IgD-negative memory B cell (primary cell): Measurements from ENCODE around the gene SFXN1. TPM values are rescaled to one million over a fixed set of nuclear protein-coding genes. Genes with fewer than 3 reads are reported as not detected.
"Not testable (repeated sequence)": the region's sequence is repeated elsewhere in the genome, so short reads cannot be mapped to it uniquely, and the experiment has no call there.

Experiments used
- H3K27ac Mint-ChIP-seq, 3 donors: one replicate each; pipeline ENCODE4 v1.8.0; 2020 to 2022; ENCODE audit warnings: mild to moderate bottlenecking in 3 of 3, mixed read lengths in 3 of 3, moderate library complexity in 1 of 3
- H3K27me3 Mint-ChIP-seq: one replicate; pipeline ENCODE4 v1.8.0; 2021; ENCODE audit warnings: mixed read lengths
- H3K36me3 Mint-ChIP-seq: one replicate; pipeline ENCODE4 v1.8.0; 2020; ENCODE audit warnings: mild to moderate bottlenecking, mixed read lengths
- H3K4me1 Mint-ChIP-seq, 3 donors: one replicate each; pipeline ENCODE4 v1.8.0; 2020 to 2022; ENCODE audit warnings: mixed read lengths in 3 of 3, mild to moderate bottlenecking in 1 of 3
- H3K4me3 Mint-ChIP-seq, 4 donors: one replicate each; pipeline ENCODE4 v1.8.0; 2020 to 2022; ENCODE audit warnings: mild to moderate bottlenecking in 4 of 4, mixed read lengths in 4 of 4, moderate library complexity in 3 of 4
- H3K9me3 Mint-ChIP-seq, 3 donors: one replicate each; pipeline ENCODE4 v1.8.0; 2020 to 2021; ENCODE audit warnings: mixed read lengths in 3 of 3, mild to moderate bottlenecking in 1 of 3
- polyA plus RNA-seq: library from polyadenylated mRNA; unstranded; fragments of 300-500 nt; fragmentation: Illumina TruSeq; gene quantifications from one replicate; pipeline ENCODE4 v1.2.3, GENCODE V29; 2021

SFXN1 gene
- polyA plus RNA-seq, 1 donor from 2014 or later: 26.9 TPM

DNA sequence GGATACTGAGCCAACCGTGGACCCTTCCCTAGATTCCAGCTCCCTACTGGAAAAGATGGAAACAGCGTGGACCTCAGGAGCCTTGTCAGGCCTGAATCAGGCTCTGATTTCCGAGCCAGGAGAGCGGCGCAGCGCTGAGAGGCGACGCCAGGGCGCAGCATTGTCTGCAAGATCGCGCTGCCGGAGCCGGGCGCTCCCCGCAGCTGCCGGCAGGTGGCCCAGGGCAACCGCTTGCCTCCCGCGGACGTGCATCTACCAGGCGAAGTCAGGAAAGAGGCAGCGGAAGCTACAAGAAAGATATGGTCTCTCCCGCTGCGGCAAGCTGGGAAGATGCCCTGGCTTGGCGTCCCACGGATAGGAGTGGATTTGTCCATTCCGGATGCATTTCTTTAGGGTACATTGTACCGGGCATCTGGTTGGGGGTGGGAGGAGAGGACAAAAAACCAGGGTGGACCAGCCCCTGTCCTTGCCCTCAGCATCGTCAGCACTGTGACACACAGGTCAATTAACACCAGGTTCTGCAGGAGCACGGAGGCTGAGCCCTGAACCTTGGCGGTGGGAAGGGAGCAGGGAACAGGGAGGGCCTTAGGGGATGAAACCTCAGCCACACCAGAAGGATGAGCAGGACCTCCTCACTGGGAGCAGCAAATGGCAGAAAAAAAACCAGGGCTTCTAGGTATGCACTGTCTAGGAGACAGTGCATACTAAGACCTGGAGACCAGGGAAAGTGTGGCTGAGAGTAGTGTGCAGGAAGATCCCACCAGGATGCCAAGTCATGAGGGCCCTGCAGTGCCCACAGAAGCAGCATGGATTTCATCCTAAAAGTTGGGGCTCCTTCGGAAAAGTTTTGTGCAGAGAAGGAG, 55.9 kb downstream of the SFXN1 start:
- H3K36me3 Mint-ChIP-seq: peaks cover 7% of the 10 kb centered on the region
- H3K4me1 Mint-ChIP-seq: peaks cover 0 to 10% (median 5%) of the 10 kb centered on the region in 3 donors
- H3K27ac Mint-ChIP-seq: no peak overlapping the region
- H3K27me3 Mint-ChIP-seq: peaks cover 3% of the 10 kb centered on the region
- H3K9me3 Mint-ChIP-seq: peaks cover 0 to 2% (median 2%) of the 10 kb centered on the region in 3 donors
- no peak overlapping the region for H3K4me3 Mint-ChIP-seq

DNA sequence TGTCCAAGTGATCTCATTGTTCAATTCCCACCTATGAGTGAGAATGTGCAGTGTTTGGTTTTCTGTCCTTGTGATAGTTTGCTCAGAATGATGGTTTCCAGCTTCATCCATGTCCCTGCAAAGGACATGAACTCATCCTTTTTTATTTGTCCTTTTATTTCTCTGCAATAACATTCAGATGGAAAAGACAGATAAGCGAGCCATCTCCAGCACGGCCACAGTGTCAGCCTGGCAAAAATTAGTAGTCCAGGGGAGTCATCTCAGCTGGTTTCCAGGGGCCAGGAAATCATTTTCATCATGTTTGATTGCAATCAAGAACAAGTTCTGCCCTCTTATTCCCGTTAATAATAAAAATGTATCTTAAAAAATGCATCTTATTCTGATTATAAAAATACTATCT, 57.0 kb downstream of the SFXN1 start:
- H3K4me1 Mint-ChIP-seq: peaks cover 0 to 10% (median 5%) of the 10 kb centered on the region in 3 donors
- not testable (repeated sequence) for H3K9me3 Mint-ChIP-seq, H3K36me3 Mint-ChIP-seq, H3K27me3 Mint-ChIP-seq, H3K27ac Mint-ChIP-seq, H3K4me3 Mint-ChIP-seq

DNA sequence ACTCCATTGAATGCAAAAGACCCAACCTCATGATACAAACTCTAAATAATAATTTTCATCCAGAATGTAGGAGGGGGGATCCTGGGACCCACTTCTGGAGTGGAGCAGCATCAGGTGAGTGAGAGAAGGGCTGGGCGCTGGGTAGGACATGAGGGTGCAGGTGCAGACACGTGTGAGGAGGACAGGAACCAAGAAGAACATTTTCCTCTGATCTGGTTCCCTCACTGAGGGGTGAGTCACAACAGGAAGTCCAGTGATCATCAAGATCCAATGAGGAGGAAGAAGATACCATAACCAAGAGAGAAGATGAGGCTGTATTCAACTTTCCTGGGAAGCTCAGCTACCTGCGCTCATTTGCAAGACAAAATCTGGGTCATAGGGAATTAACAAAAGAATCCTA, 57.4 kb downstream of the SFXN1 start:
- no peak overlapping the region for H3K27ac Mint-ChIP-seq
- H3K4me1 Mint-ChIP-seq: peaks cover 0 to 10% (median 5%) of the 10 kb centered on the region in 3 donors

DNA sequence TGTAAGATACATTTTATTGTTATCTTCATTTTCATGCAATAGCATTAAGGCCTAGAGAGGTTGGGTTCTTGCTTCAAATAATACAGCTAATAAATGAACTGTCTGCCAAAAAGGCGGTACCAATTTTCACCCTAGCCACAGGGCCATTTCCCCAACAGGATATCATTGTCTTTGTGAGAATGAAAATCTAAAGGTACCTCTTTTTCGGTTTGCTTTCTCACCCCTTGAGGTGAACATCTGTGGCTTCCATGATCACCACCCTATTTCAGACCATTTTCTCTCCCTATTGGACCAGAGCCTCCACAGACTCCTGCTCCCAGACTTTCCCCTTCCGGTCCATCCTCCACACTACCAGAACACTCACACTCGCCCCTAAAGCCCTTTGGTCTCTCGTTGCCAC, 60.2 kb downstream of the SFXN1 start:
- H3K4me1 Mint-ChIP-seq: peaks cover 0 to 8% (median 3%) of the 10 kb centered on the region in 3 donors
- peaks cover 3% of the 10 kb centered on the region for H3K27me3 Mint-ChIP-seq
- no peak overlapping the region for H3K4me3 Mint-ChIP-seq
- H3K36me3 Mint-ChIP-seq: no peaks in the 10 kb centered on the region
- H3K9me3 Mint-ChIP-seq: peaks cover 0 to 2% (median 2%) of the 10 kb centered on the region in 3 donors
- H3K27ac Mint-ChIP-seq: peak overlapping the region in 1 of 3 donors; percentile 10

More for the DNA sequence above, 57.4 kb downstream of the SFXN1 start:
- Mint-ChIP-seq H3K27me3 (peaks cover 3% of the 10 kb centered on the region), H3K36me3 (peaks cover 3% of the 10 kb centered on the region), H3K4me3 (no peak overlapping the region), H3K9me3 (peaks cover 0 to 2% (median 2%) of the 10 kb centered on the region in 3 donors)

DNA sequence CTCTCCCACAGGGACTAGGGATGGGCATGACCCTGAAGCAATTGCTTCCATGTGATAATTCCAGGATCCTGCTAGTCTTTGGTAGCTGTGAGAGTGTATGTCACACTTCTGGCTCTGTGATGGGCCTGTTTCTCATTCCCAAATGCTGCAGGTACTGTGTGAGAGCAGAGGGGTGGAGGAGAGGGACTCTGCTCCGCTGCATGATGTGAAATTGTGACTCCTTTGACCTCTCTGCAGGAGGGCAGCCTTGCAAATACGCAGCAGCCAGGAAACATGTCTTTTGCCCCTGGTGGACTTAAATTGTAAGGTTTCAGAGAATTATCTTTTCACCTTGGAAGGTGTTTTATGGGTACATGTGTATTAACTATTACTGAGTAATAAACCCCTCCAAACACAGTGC, 61.6 kb downstream of the SFXN1 start:
- H3K4me1 Mint-ChIP-seq: no peaks in the 10 kb centered on the region
- no peak overlapping the region for H3K27ac Mint-ChIP-seq
- H3K9me3 Mint-ChIP-seq: peaks cover 2 to 5% (median 2%) of the 10 kb centered on the region in 3 donors
- H3K36me3 Mint-ChIP-seq: no peaks in the 10 kb centered on the region
- no peak overlapping the region for H3K4me3 Mint-ChIP-seq
- peaks cover 3% of the 10 kb centered on the region for H3K27me3 Mint-ChIP-seq

DNA sequence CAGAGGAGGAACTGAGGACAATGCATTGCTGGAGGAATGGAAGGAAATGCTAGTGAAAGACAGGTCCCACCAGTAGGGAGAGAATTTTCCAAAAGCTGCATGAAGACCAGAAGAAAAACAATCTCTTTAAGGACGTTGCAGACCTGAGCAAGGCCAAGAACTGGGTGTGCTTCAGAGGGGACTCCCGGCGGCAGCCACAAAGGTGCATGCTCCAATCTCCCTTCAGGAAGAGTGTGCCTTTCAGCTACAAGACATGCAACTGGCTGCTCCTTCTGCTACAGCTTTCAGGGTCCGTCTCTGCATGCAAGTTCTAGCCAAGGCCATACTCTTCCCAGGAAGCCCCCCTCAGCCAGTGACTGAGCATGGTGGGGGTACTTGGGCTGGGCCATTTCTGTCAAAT, 62.9 kb downstream of the SFXN1 start:
- H3K4me1 Mint-ChIP-seq: no peaks in the 10 kb centered on the region
- H3K36me3 Mint-ChIP-seq: no peaks in the 10 kb centered on the region
- no peak overlapping the region for H3K27ac Mint-ChIP-seq
- peaks cover 2 to 5% (median 2%) of the 10 kb centered on the region in 3 donors for H3K9me3 Mint-ChIP-seq
- H3K4me3 Mint-ChIP-seq: no peak overlapping the region
- H3K27me3 Mint-ChIP-seq: peaks cover 7% of the 10 kb centered on the region

DNA sequence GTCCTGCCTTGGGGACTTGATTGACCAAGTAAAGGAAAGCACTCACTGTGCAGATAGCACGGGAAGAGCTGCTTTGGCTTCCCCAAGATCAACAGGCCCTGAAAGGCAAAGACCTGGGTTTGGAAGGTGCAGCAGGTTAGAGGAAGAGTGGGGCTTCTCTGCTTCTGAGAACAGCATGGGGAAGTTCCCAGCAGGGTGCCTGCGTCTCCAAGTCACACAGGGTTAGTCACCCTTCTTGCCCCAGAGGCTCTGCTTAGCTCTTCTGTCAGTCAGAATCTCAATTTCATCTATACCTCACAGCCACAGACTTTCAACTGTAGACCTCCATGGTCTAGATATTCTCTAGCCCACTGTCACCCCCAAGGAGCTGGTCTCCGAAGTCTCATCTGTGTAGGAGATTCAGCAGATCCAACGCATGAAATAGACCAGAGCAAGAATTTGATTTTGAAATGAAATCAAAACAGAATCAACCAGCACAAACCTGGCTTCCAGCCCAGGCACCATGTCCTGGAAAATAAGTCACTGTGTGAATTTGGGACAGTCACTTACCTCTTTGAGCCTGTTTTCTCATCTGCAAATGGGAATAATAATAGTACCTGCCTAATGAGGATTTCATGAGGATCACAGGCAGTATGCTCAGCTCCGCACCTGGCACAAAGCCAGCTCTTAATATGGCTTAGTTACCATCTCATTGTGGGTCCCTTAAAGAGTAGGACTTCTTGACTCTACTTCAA, 64.0 kb downstream of the SFXN1 start:
- H3K9me3 Mint-ChIP-seq: peaks cover 2 to 5% (median 4%) of the 10 kb centered on the region in 3 donors
- H3K36me3 Mint-ChIP-seq: no peaks in the 10 kb centered on the region
- H3K4me1 Mint-ChIP-seq: no peaks in the 10 kb centered on the region
- H3K4me3 Mint-ChIP-seq: no peak overlapping the region
- H3K27me3 Mint-ChIP-seq: peaks cover 10% of the 10 kb centered on the region
- peak overlapping the region in 1 of 3 donors; percentile 52 for H3K27ac Mint-ChIP-seq

DNA sequence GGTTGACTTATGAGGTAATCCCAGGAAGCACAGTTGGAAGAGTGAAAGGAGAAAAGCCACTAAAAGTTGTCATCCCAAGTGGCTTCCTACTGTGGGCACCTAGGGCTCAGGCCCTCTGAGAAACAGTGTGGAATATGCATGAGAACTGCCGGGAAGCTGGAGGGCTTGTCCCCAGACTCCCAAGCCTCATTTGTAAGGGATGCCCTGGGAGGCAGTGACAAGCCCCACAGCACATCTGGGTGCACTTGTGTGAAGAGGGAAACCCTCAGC, 64.5 kb downstream of the SFXN1 start:
- Mint-ChIP-seq H3K9me3 (peaks cover 2 to 5% (median 4%) of the 10 kb centered on the region in 3 donors), H3K4me3 (no peak overlapping the region), H3K27ac (no peak overlapping the region)

DNA sequence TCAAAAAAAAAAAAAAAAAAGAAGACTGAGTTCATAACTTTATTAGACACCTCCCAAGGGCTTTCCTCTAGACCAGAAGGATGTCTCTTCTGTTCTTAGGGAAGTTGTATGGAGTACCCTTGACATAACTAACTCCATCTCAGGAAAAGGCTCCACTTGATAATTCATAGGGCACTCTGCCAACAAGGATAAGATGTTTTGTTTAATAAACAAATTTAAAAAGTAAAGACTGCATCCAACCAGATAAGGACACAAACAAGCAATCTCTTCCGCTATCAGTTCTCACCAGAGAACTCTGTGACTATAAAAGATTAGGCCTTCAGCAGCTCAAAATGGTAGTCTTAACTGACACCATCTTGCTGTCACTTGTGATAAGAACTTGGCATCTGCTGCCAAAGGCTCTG, 65.8 kb downstream of the SFXN1 start:
- H3K9me3 Mint-ChIP-seq: peaks cover 0 to 5% (median 2%) of the 10 kb centered on the region in 3 donors
- no peaks in the 10 kb centered on the region for H3K4me1 Mint-ChIP-seq
- peaks cover 21% of the 10 kb centered on the region for H3K27me3 Mint-ChIP-seq
- H3K27ac Mint-ChIP-seq: no peak overlapping the region
- H3K36me3 Mint-ChIP-seq: no peaks in the 10 kb centered on the region
- H3K4me3 Mint-ChIP-seq: no peak overlapping the region

More for the DNA sequence above, 64.5 kb downstream of the SFXN1 start:
- H3K27me3 Mint-ChIP-seq: peaks cover 13% of the 10 kb centered on the region
- no peaks in the 10 kb centered on the region for H3K4me1 Mint-ChIP-seq
- no peaks in the 10 kb centered on the region for H3K36me3 Mint-ChIP-seq

DNA sequence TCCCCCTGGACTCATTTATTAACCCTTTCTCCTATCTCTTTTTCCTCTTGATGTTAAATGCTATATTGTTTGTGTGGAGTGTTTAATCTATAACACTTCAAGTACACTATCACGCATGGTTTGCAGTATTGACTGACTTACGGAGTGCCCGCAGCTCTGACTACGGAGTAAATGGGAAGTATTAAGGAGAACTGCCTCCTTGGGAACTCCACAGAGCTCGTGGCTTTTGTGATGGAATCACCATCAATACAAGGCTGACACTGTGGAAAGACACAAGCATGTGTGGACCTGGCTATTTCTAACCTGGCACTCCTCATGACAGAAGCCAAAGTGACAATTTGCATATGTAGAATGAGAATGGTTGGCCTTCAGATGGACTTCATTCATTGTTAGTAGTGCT, 66.2 kb downstream of the SFXN1 start:
- H3K27ac Mint-ChIP-seq: no peak overlapping the region
- H3K4me3 Mint-ChIP-seq: no peak overlapping the region
- peaks cover 24% of the 10 kb centered on the region for H3K27me3 Mint-ChIP-seq
- H3K4me1 Mint-ChIP-seq: no peaks in the 10 kb centered on the region
- H3K36me3 Mint-ChIP-seq: no peaks in the 10 kb centered on the region
- H3K9me3 Mint-ChIP-seq: peaks cover 0 to 5% (median 2%) of the 10 kb centered on the region in 3 donors

DNA sequence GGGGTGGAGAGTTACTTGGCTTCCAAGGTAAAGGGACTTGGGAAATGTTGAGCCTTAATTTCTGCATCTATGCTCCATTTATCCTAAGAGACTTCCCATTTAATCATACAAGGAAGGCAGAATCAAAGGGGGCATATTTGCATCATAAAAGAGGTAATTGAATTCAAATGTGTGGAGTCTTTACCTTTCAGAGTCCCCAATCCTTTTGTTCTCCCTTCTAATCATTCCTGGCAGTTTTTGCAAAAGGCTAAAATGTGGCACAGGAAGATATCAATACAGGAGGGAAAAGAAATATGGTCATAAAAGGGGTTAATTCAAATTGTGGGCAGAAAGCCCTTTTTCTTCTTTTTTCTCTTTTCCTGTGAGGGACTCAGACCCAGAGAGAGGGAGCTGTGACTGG, 69.5 kb downstream of the SFXN1 start:
- Mint-ChIP-seq H3K9me3 (peaks cover 0 to 5% (median 2%) of the 10 kb centered on the region in 3 donors), H3K4me1 (no peaks in the 10 kb centered on the region), H3K36me3 (no peaks in the 10 kb centered on the region), H3K27ac (no peak overlapping the region), H3K4me3 (no peak overlapping the region), H3K27me3 (peaks cover 37% of the 10 kb centered on the region)

DNA sequence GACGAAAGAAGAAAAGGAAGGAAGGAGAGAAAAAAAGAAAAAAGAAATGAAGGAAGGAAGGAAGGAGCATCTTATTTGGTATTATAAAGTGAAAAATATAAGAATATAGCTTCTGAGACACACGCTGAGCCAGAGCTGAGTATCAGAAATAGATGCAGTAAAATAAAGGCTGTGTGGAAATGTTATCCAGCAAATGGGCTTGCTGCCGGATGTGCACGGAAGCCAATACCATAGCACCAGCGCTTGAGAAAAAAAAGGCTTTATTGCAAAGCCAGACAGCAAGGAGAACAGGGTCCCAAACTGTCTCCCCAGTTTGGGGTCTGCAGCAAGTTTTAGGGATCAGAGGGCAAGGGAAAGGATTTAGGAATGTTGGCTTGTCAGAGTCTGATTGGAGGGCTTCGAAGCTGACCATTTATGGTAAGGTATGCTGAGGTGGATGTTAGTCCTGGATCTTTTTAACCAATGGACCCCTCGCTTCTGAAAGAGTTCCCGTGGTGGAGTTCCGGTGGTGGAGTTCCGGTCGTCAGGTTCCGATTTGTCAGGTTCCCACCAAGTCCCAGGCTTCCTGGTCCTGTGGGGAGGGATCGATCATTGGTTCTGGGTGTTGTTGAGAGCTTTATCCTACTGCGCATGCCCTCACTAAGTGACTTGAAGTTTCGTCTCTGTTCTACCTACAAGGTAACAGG, 70.4 kb downstream of the SFXN1 start:
- peaks cover 0 to 5% (median 2%) of the 10 kb centered on the region in 3 donors for H3K9me3 Mint-ChIP-seq
- no peak overlapping the region for H3K4me3 Mint-ChIP-seq
- no peak overlapping the region for H3K27ac Mint-ChIP-seq
- no peaks in the 10 kb centered on the region for H3K4me1 Mint-ChIP-seq
- no peaks in the 10 kb centered on the region for H3K36me3 Mint-ChIP-seq
- H3K27me3 Mint-ChIP-seq: peaks cover 41% of the 10 kb centered on the region

DNA sequence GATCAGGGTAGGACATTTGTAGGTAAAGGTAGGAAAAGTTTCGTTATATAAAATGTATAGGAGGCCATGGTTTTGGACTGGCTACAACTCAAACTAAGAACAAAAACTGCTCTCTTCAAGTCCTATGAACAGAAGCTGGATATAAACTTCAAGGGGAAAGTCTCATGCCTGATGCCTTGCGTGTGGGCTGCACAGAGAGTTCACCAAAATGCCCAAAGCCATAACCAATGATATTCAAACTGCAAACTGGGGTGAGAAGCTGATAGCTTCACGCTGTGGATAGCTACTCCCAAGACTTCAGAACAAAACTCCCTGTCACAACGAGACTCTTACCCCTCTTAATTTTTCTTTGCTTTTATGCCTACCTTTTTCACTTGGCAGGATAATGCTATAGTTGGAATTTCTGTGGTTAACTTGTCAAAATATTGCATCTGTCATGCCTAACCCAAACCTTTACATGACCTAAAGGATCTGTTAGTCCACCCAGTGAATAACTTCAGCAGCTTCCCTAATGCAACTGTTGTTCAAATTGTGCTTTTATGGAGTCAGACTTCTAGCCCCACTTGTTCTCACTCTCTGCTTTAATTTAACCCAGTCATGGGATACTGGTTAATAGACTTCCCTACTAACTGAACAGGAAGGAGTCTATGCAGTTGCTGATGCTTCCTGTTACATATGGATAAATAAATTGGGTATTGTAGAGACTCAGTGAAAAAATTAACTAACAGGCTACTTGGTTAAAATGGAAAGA, 71.9 kb downstream of the SFXN1 start:
- Mint-ChIP-seq H3K9me3 (peaks cover 0 to 2% (median 0%) of the 10 kb centered on the region in 3 donors), H3K36me3 (no peaks in the 10 kb centered on the region), H3K27me3 (peaks cover 47% of the 10 kb centered on the region), H3K4me3 (no peak overlapping the region), H3K27ac (no peak overlapping the region), H3K4me1 (no peaks in the 10 kb centered on the region)

DNA sequence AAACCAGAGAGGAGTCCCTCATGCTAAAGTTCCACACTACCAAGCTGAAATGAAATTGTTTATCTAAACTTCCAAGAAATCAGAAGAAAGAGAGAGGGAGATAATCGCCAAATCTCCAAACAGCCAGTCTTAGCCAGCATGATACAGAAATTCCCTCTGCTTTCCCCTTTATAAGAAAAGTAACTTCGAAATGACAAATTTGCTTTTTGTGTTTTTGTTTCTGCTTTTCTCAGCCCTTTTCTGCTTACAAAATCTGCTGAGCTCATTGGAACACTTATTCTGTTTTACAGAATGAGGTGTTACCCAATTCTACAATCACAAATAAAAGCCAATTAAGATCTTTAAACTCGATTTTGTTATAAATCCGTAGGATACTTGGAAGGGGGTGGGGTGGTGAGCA, 72.9 kb downstream of the SFXN1 start:
- Mint-ChIP-seq H3K9me3 (peaks cover 0 to 2% (median 0%) of the 10 kb centered on the region in 3 donors), H3K4me1 (no peaks in the 10 kb centered on the region), H3K36me3 (no peaks in the 10 kb centered on the region), H3K27me3 (peaks cover 42% of the 10 kb centered on the region), H3K4me3 (no peak overlapping the region), H3K27ac (no peak overlapping the region)
